GM12878 (cell line): ENCODE data around the gene MLLT3. TPM values are rescaled to one million over a fixed set of nuclear protein-coding genes. Genes with fewer than 3 reads are reported as not detected.

Experiments used
- ATAC-seq: fragments of 200-7000 bp; cut with Tn5 transposase; 3 replicates; pipeline ENCODE4 v1.9.1; 2020; ENCODE audit warnings: mild to moderate bottlenecking, moderate library complexity
- BruUV-seq: library from RNA; stranded (reverse); fragments of 400-500 nt; replicated peaks from 2 replicates; lab custom pipeline; 2021; lab: Mats Ljungman, UMichigan
- CTCF ChIA-PET: fragments of 300-600 bp; sonication (Branson Sonifier 250); formaldehyde crosslinking; extraction: SDS; loops from one replicate; lab custom pipeline; 2021; ENCODE audit warnings: inconsistent platforms; lab: Yijun Ruan, JAX
- POLR2A ChIA-PET: fragments of 350-600 bp; formaldehyde crosslinking; extraction: SDS; loops from one replicate; lab custom pipeline; 2021; ENCODE audit warnings: inconsistent platforms; lab: Charles Lee
- RAD21 ChIA-PET: fragments of 300-600 bp; sonication (Branson Sonifier 250); formaldehyde crosslinking; loops from one replicate; lab custom pipeline; 2023; ENCODE audit warnings: antibody characterized with exemption; ENCODE audit not compliant: unreplicated experiment; lab: Charles Lee
- SMC1A ChIA-PET: fragments of 300-600 bp; sonication (Branson Sonifier 250); formaldehyde crosslinking; loops from one replicate; lab custom pipeline; 2023; ENCODE audit not compliant: unreplicated experiment, uncharacterized antibody; lab: Charles Lee
- DNase-seq: peaks from one replicate; pipeline ENCODE4 v3.0.0-alpha.2; 2011; ENCODE audit warnings: low read depth, low spot score
- FAIRE-seq: peaks from 3 replicates; lab custom pipeline; 2011; peaks lifted over from hg19 to GRCh38; lab: Jason Lieb, UNC
- H2AFZ ChIP-seq: 2 replicates; pipeline ENCODE4 v1.6.0; 2011; ENCODE audit warnings: low read depth, low read length, control low read depth; ENCODE audit not compliant: control insufficient read depth
- H3K27ac ChIP-seq: 2 replicates; pipeline ENCODE4 v1.5.1; 2011; ENCODE audit warnings: control low read depth; ENCODE audit not compliant: control insufficient read depth, insufficient read depth
- H3K27me3 ChIP-seq, 2 experiments: replicated peaks in 1 of 2; 2 replicates each; pipeline versions ENCODE4 v1.6.0 to v1.6.1; 2011; ENCODE audit warnings: low read length in 1 of 2; ENCODE audit not compliant: control insufficient read depth in 2 of 2, insufficient read depth in 2 of 2
- H3K36me3 ChIP-seq, 2 experiments: 2 replicates each; pipeline ENCODE4 v1.5.1; 2011; ENCODE audit warnings: low read length in 1 of 2; ENCODE audit not compliant: control insufficient read depth in 2 of 2, insufficient read depth in 2 of 2
- H3K4me1 ChIP-seq: 2 replicates; pipeline ENCODE4 v1.6.1; 2011; ENCODE audit warnings: mild to moderate bottlenecking, low read length, moderate library complexity, mixed read lengths; ENCODE audit not compliant: control insufficient read depth, insufficient read depth
- H3K4me2 ChIP-seq: 2 replicates; pipeline ENCODE4 v1.6.0; 2011; ENCODE audit warnings: control low read depth; ENCODE audit not compliant: control insufficient read depth, insufficient read depth
- H3K4me3 ChIP-seq: fragments of 200-600 bp; sonication (generic); 2 replicates; pipeline ENCODE4 v1.5.1; 2016
- H3K79me2 ChIP-seq: 2 replicates; pipeline ENCODE4 v1.6.0; 2011; ENCODE audit warnings: low read length; ENCODE audit not compliant: control insufficient read depth, insufficient read depth
- H3K9ac ChIP-seq: 2 replicates; pipeline ENCODE4 v1.8.0; 2011; ENCODE audit warnings: low read length, control low read depth, mixed read lengths; ENCODE audit not compliant: control insufficient read depth, insufficient read depth
- H3K9me3 ChIP-seq: replicated peaks from 3 replicates; pipeline ENCODE4 v1.5.1; 2011; ENCODE audit warnings: mild to moderate bottlenecking, low read length; ENCODE audit not compliant: control insufficient read depth, insufficient read depth
- H4K20me1 ChIP-seq: 2 replicates; pipeline ENCODE4 v1.6.0; 2011; ENCODE audit not compliant: control insufficient read depth, insufficient read depth
- BACH1 ChIP-seq: fragments of 450-650 bp; IDR thresholded peaks from 2 replicates; pipeline ENCODE4 v1.6.1; 2017; ENCODE audit warnings: mild to moderate bottlenecking, borderline replicate concordance
- CREM ChIP-seq: IDR thresholded peaks from 2 replicates; pipeline ENCODE4 v1.6.1; 2014; ENCODE audit warnings: antibody characterized with exemption, low read depth
- NBN ChIP-seq: fragments of 450-650 bp; IDR thresholded peaks from 2 replicates; pipeline ENCODE4 v1.6.1; 2016
- RUNX3 ChIP-seq: IDR thresholded peaks from 2 replicates; pipeline ENCODE4 v1.6.1; 2012; ENCODE audit warnings: low read length, inconsistent platforms
- SUPT20H ChIP-seq: IDR thresholded peaks from 2 replicates; pipeline ENCODE4 v1.6.1; 2011; ENCODE audit warnings: low read depth, mild to moderate bottlenecking, low read length, moderate library complexity, borderline replicate concordance; ENCODE audit not compliant: control insufficient read depth
- WGBS: methylation state at CpG from one replicate; pipeline ENCODE4 v1.1.6; 2016; ENCODE audit warnings: low lambda C conversion rate; ENCODE audit not compliant: insufficient replicate concordance, insufficient coverage; ENCODE audit errors: missing lambda C conversion rate; 5-methylcytosine and 5-hydroxymethylcytosine counted together
- in situ Hi-C: fragments of 300-500 bp; cut with MboI; formaldehyde crosslinking; loops from 9 replicates; pipeline ENCODE4 v1.14.3; 2018; ENCODE audit warnings: mixed read lengths
- intact Hi-C: fragments of 100-400 bp; cut with micrococcal nuclease; formaldehyde crosslinking; loops from one replicate; pipeline ENCODE4 v1.14.2; 2022; ENCODE audit not compliant: unreplicated experiment
- polyA plus RNA-seq, 11 experiments: library from polyadenylated mRNA; depleted of rRNA in 4 of 11; unstranded in 6 of 11; stranded (reverse) in 5 of 11; fragments of >200 nt; fragmentation: Nextera tagmentation in 4 of 11; fragmentation: Illumina TruSeq in 1 of 11; extraction: Ambion mirVana in 4 of 11; extraction: Trizol in 1 of 11; gene quantifications; 1 replicate in 1 of 11; 2 replicates in 10 of 11; pipeline versions ENCODE4 v1.2.1 to v1.2.3, GENCODE V29; 2011 to 2016; ENCODE audit warnings: inconsistent platforms in 2 of 11, missing spikeins in 2 of 11, low read depth in 1 of 11
- total RNA-seq, 4 experiments: library from RNA; depleted of rRNA in 3 of 4; stranded (reverse); fragments of >200 nt in 3 of 4; fragmentation: Illumina TruSeq in 1 of 4; extraction: Trizol in 1 of 4; gene quantifications; 2 replicates each; pipeline versions ENCODE4 v1.2.1 to v1.2.3, GENCODE V29; 2013 to 2021

MLLT3 gene
- total and polyA plus RNA-seq, 10 of the 15 experiments (the other 5 are each of a cell fraction or from before 2014, with no cell fraction given), result 17.7 to 72.3 (median 35.6) TPM

GRCh38 chr9:20477940-20478620, 144.2 kb downstream of the MLLT3 start:
- peaks cover 34% of the 10 kb centered on the region for H3K4me1 ChIP-seq
- in situ Hi-C loops (no loop called here), intact Hi-C loops (no loop called here)
- peaks cover 36% of the 10 kb centered on the region for H3K79me2 ChIP-seq
- no peaks in the 10 kb centered on the region for H4K20me1 ChIP-seq
- H2AFZ ChIP-seq, result no peak overlapping the region
- no peak for FAIRE-seq
- ATAC-seq, result peak; percentile 37
- no TSS peak for BruUV-seq
- DNase-seq, result peak; percentile 37
- no peak overlapping the region for H3K9ac ChIP-seq
- H3K27me3 ChIP-seq, result no peaks in the 10 kb centered on the region
- H3K27ac ChIP-seq, result no peak overlapping the region
- RAD21 ChIA-PET, result interaction anchor here (0.9 to 1.4 kb wide), 4 partner anchors 14 to 463 kb away, joined by 3 to 5 read pairs (median 3); no protein-coding TSS in a partner anchor
- no peak for TF ChIP-seq CREM
- TF ChIP-seq NBN, result no peak
- no peak for TF ChIP-seq SUPT20H
- TF ChIP-seq BACH1, result no peak
- TF ChIP-seq RUNX3, result peak; percentile 45; the same call in 1 of the 2 replicates
- peaks cover 1% of the 10 kb centered on the region; the same call in 1 of the 3 replicates for H3K9me3 ChIP-seq
- CTCF ChIA-PET, result interaction anchor here (0.6 to 1.8 kb wide), 6 partner anchors 18 to 323 kb away, joined by 3 to 4 read pairs (median 3); no protein-coding TSS in a partner anchor
- peak overlapping the region; percentile 26; the same call in 1 of the 2 replicates for H3K4me2 ChIP-seq
- no peaks in the 10 kb centered on the region for H3K36me3 ChIP-seq
- no peak overlapping the region for H3K4me3 ChIP-seq
- 55% methylated on average over 7 of the region's 7 CpGs for whole genome bisulfite sequencing
- POLR2A ChIA-PET, result no interaction called here
- SMC1A ChIA-PET, result interaction anchor here (0.7 to 2.2 kb wide), 8 partner anchors 9 to 547 kb away, joined by 3 to 13 read pairs (median 3); no protein-coding TSS in a partner anchor
